C4-2B (cell line): Measurements from ENCODE around the gene GLRX.

Experiments
- CTCF ChIP-seq: fragments of 450-650 bp; conservative IDR thresholded peaks from 2 replicates; pipeline ENCODE4 v1.5.1; 2017; ENCODE audit warnings: mild to moderate bottlenecking
- ZFX ChIP-seq: fragments of 450-650 bp; IDR thresholded peaks from 2 replicates; pipeline ENCODE4 v1.6.1; 2017

GRCh38 chr5:95866435-95867040 is 44.0 kb upstream of the GLRX start:
- no peak for TF ChIP-seq CTCF
- no peak for TF ChIP-seq ZFX
